ENCODE measurements around the gene SHCBP1L. TPM values are rescaled to one million over a fixed set of nuclear protein-coding genes. Genes with fewer than 3 reads are reported as not detected.
A peak's percentile ranks its signal among the peaks of the same experiment; 100 is the strongest.

Gene SHCBP1L
- total RNA-seq, 6 experiments from 2014 or later = not detected

- DNase-seq (no peak), ATAC-seq (no peak)
- Histone ChIP-seq H3K9me3 (no peaks in the 10 kb centered on the region), H3K4me1 (no peaks in the 10 kb centered on the region), H3K27ac (no peak overlapping the region), H3K4me3 (no peak overlapping the region), H3K36me3 (no peaks in the 10 kb centered on the region), H3K27me3 (no peaks in the 10 kb centered on the region)
- WGBS (ENCODE audit: insufficient coverage, low coverage, low lambda C conversion rate, missing lambda C conversion rate) = 67% methylated on average over 1 of the region's 1 CpG
- intact Hi-C loops (cut with DNase I) = no loop called here
- TF ChIP-seq POLR2A (IDR thresholded peaks at IDR 0.05) = no peak
- TF ChIP-seq, protein P1, sequence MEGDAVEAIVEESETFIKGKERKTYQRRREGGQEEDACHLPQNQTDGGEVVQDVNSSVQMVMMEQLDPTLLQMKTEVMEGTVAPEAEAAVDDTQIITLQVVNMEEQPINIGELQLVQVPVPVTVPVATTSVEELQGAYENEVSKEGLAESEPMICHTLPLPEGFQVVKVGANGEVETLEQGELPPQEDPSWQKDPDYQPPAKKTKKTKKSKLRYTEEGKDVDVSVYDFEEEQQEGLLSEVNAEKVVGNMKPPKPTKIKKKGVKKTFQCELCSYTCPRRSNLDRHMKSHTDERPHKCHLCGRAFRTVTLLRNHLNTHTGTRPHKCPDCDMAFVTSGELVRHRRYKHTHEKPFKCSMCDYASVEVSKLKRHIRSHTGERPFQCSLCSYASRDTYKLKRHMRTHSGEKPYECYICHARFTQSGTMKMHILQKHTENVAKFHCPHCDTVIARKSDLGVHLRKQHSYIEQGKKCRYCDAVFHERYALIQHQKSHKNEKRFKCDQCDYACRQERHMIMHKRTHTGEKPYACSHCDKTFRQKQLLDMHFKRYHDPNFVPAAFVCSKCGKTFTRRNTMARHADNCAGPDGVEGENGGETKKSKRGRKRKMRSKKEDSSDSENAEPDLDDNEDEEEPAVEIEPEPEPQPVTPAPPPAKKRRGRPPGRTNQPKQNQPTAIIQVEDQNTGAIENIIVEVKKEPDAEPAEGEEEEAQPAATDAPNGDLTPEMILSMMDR (IDR thresholded peaks at IDR 0.05) = no peak
Observed at GRCh38 chr1:182996816-182997215, 43.9 kb upstream of the SHCBP1L start.

GRCh38 chr1:182995894-182996293 is 42.9 kb upstream of the SHCBP1L start:
- H3K4me3 ChIP-seq = no peak overlapping the region
- H3K9me3 ChIP-seq = no peaks in the 10 kb centered on the region
- 40% methylated on average over 4 of the region's 4 CpGs for WGBS (ENCODE audit: insufficient coverage, low coverage, low lambda C conversion rate, missing lambda C conversion rate)
- ATAC-seq = peak in 3 of 4 donors; percentile 30 to 49 (median 39)
- H3K27ac ChIP-seq = no peak overlapping the region
- TF ChIP-seq, protein P1 (IDR thresholded peaks at IDR 0.05) = no peak
- no peak for TF ChIP-seq POLR2A (IDR thresholded peaks at IDR 0.05)
- no peak for DNase-seq
- intact Hi-C loops (cut with DNase I) = no loop called here
- no peaks in the 10 kb centered on the region for H3K36me3 ChIP-seq
- no peaks in the 10 kb centered on the region for H3K27me3 ChIP-seq
- H3K4me1 ChIP-seq = no peaks in the 10 kb centered on the region

GRCh38 chr1:182993746-182994145 is 40.8 kb upstream of the SHCBP1L start:
- no peaks in the 10 kb centered on the region for H3K27me3 ChIP-seq
- H3K4me3 ChIP-seq = no peak overlapping the region
- intact Hi-C loops (cut with DNase I) = no loop called here
- no peaks in the 10 kb centered on the region for H3K36me3 ChIP-seq
- no peak for TF ChIP-seq POLR2A (IDR thresholded peaks at IDR 0.05)
- TF ChIP-seq, protein P1 (IDR thresholded peaks at IDR 0.05) = no peak
- DNase-seq (no peak), ATAC-seq (no peak)
- H3K27ac ChIP-seq = no peak overlapping the region
- no peaks in the 10 kb centered on the region for H3K4me1 ChIP-seq
- H3K9me3 ChIP-seq = no peaks in the 10 kb centered on the region

GRCh38 chr1:182990413-182991144 is 37.6 kb upstream of the SHCBP1L start:
- no peaks in the 10 kb centered on the region for H3K27me3 ChIP-seq
- no peak for TF ChIP-seq POLR2A (IDR thresholded peaks at IDR 0.05)
- TF ChIP-seq, protein P1 (IDR thresholded peaks at IDR 0.05) = no peak
- no peaks in the 10 kb centered on the region for H3K4me1 ChIP-seq
- no peak overlapping the region for H3K27ac ChIP-seq
- H3K9me3 ChIP-seq = no peaks in the 10 kb centered on the region
- peak in 3 of 4 donors; percentile 46 to 66 (median 46) for ATAC-seq
- H3K36me3 ChIP-seq = no peaks in the 10 kb centered on the region
- H3K4me3 ChIP-seq = no peak overlapping the region
- intact Hi-C loops (cut with DNase I) = no loop called here
- WGBS (ENCODE audit: insufficient coverage, low coverage, low lambda C conversion rate, missing lambda C conversion rate) = 63% methylated on average over 4 of the region's 7 CpGs
- no peak for DNase-seq

Data from right lobe of liver (tissue), 6 donors.